GM12875 (cell line): ENCODE measurements around the gene TMEM121B.

Source experiments
- H3K4me3 ChIP-seq: one replicate; pipeline ENCODE4 v1.5.1; 2011; ENCODE audit warnings: low read depth, low read length, control low read depth
- TF ChIP-seq, protein P1 (sequence below): IDR thresholded peaks from 2 replicates; pipeline ENCODE4 v1.5.1; 2011; ENCODE audit warnings: low read depth, mild to moderate bottlenecking, control low read depth, inconsistent platforms, low read length, moderate library complexity, borderline replicate concordance; ENCODE audit not compliant: insufficient read depth

The TMEM121B gene

DNA sequence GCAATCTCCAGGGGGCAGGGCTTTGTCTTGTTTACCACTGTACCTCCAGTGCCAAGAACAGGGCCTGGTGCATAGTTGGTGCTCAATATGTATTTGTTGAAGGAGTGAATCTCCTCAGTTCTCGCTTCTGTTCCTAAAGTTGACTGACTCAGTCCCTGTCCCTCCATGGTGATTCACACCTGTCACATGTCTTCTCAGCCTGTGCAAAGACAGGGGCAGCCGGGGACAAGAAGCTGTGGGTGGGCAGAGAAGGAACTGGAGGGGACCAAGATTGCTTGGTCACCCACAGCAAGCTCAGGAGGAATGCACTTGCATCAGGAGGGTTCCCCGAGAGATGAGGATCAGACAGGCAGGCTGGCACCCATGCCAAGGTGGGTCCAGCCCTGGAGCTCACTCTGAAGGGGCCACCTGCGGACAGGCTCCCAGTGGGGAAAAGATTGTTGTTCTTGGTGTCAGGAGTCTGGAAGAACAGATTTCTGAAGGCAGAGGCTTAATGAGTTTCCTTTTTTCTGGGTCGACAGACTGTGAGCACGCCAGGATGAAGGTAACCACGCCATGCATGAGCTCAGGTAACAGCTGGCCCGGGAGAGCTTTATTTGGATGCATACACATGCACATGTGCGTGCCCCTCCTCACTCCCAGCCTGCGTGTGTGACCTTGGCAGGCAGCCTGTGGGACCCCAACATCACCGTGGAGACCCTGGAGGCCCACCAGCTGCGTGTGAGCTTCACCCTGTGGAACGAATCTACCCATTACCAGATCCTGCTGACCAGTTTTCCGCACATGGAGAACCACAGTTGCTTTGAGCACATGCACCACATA lies 19.5 kb downstream of the TMEM121B start:
- H3K4me3 ChIP-seq: no peak overlapping the region
- TF ChIP-seq, protein P1, sequence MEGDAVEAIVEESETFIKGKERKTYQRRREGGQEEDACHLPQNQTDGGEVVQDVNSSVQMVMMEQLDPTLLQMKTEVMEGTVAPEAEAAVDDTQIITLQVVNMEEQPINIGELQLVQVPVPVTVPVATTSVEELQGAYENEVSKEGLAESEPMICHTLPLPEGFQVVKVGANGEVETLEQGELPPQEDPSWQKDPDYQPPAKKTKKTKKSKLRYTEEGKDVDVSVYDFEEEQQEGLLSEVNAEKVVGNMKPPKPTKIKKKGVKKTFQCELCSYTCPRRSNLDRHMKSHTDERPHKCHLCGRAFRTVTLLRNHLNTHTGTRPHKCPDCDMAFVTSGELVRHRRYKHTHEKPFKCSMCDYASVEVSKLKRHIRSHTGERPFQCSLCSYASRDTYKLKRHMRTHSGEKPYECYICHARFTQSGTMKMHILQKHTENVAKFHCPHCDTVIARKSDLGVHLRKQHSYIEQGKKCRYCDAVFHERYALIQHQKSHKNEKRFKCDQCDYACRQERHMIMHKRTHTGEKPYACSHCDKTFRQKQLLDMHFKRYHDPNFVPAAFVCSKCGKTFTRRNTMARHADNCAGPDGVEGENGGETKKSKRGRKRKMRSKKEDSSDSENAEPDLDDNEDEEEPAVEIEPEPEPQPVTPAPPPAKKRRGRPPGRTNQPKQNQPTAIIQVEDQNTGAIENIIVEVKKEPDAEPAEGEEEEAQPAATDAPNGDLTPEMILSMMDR: no peak

DNA sequence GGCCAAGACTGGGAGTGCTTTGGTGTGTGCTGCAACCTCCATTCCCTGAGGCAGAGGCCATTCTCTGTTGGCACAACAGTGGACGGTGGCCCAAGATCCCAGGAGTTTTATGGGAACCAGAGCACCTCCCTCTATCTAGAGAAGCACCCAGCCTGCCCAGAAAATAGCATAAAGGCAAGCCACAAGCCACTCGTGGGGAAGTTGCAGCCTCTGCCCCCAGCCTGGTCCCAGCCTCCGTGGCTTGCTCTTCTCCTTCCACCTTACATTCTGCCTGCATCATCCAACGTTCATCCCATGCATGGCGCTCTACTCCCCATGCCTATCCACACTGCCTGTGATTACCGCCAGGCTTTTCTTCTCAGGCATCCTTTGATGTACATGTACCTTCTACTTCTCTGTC lies 20.5 kb downstream of the TMEM121B start:
- no peak overlapping the region for H3K4me3 ChIP-seq

DNA sequence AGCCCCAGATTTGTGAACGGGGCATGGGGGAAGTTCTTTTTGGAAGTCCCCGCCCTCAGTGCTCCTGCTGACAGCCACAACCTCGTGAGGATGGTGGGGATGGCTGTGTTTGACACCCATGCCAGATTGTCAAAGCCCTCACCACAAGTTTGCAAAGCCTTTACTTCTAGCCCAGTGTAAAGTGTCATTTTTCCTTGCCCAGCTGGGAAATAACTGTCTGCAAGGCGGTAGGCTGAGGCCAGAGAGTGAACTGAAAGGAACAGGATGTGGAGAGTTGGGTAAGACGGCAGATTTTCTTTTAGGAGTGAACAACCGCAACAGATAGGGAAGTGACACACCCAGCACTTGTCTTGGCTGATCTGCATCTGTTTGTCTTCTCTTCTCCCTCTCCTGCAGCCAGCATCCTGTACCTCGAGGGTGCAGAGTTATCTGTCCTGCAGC lies 22.8 kb downstream of the TMEM121B start:
- TF ChIP-seq, protein P1: no peak
- no peak overlapping the region for H3K4me3 ChIP-seq

More for the DNA sequence above, 20.5 kb downstream of the TMEM121B start:
- TF ChIP-seq, protein P1: no peak

DNA sequence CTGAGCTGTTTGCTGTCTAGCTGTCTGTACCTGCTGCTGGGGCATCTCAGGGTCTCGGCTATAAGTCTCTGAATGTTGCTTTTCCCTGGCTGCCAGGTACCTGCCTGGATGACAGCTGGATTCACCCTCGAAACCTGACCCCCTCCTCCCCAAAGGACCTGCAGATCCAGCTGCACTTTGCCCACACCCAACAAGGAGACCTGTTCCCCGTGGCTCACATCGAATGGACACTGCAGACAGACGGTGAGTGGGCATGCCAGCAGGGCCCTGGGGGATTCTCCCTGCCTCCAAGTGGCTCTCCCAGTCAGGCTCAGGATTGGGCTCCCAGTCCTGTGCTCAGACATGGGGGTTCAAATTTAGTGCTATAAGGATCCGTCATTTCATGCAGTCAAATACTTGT lies 23.5 kb downstream of the TMEM121B start:
- H3K4me3 ChIP-seq: no peak overlapping the region
- TF ChIP-seq, protein P1: no peak

DNA sequence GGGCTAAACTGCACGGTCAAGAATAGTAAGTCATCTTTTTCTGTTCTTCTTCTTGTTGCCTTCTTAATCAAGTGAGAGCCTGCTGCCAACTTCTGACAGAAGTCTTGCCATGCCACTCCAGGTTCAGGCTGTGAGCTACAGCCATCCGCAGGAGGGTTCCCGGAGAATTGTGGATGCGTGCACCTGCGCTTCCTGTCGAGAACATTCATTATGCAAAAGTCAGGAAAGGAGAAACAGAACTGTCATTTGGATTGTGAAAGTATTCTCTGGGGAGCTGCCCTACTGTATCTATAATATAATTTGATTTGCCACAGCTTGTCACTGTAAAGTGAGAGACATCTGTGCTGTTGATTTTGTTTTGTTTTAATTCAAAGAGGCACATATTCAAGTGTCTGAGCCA lies 24.1 kb downstream of the TMEM121B start:
- H3K4me3 ChIP-seq: no peak overlapping the region
- TF ChIP-seq, protein P1: no peak

DNA sequence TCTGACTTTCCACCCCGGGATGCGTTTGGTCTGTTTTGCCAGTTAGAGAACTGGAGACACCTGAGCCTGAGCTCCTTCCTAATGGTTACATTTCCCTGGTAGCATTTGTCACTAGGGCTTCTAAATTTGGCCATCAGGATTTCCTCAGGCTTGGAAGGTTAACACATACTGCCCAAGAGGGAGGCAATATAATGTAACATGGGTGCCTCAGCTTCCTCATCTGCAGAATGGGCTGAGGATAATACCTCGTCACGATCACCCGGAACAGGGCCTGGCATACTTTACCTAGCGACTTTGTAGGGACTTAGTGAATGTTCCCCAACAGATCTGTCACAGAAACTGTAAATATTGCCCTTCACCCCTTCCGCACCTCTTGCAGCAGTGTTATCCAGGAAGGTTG lies 25.1 kb downstream of the TMEM121B start:
- TF ChIP-seq, protein P1: no peak
- H3K4me3 ChIP-seq: no peak overlapping the region

DNA sequence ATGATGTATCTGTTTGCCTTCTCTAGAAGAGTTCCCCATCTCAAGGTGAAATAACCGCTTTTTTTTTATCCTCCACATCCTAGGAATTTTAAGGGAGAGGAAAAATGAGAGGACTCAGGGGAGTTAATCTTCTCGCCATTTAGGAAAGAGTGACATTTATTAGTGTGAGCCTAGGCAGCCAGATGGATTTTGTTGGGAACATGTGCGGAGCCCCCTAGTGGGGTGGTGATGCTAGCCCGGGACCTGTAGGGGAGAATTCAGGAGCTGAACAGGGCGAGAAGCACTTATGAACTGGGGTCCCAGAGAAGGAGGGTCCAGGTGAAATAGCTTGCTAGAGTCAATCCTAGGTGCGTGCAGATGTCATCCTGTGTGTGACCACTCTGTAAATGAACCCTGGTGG lies 25.6 kb downstream of the TMEM121B start:
- no peak overlapping the region for H3K4me3 ChIP-seq
- TF ChIP-seq, protein P1: no peak
